CD14-positive monocyte (primary cell): ENCODE measurements around the gene SLU7. TPM values are rescaled to one million over a fixed set of nuclear protein-coding genes. Genes with fewer than 3 reads are reported as not detected.

Experiments
- DNase-seq, 3 donors: peaks; one replicate each; pipeline ENCODE4 v3.0.0-alpha.2; 2011 to 2022
- H2AFZ ChIP-seq: 2 replicates; pipeline ENCODE4 v1.6.0; 2012; ENCODE audit warnings: mild to moderate bottlenecking, low read depth, low read length, inconsistent platforms; ENCODE audit not compliant: insufficient read depth, poor library complexity, severe bottlenecking
- H3K27ac ChIP-seq, 2 donors: 1 replicate in 1 of 2; 2 replicates in 1 of 2; pipeline ENCODE4 v1.5.1; 2012 to 2013; ENCODE audit warnings: low read length in 2 of 2, control low read depth in 1 of 2, inconsistent platforms in 1 of 2, low read depth in 1 of 2, mild to moderate bottlenecking in 1 of 2
- H3K27me3 ChIP-seq, 2 donors: one replicate each; pipeline versions ENCODE4 v1.6.0 to v1.6.1; 2011 to 2013; ENCODE audit warnings: low read length in 2 of 2; ENCODE audit not compliant: control insufficient read depth in 2 of 2, insufficient read depth in 2 of 2
- H3K36me3 ChIP-seq, 2 donors: replicated peaks in 1 of 2; 1 replicate in 1 of 2; 2 replicates in 1 of 2; pipeline versions ENCODE4 v1.5.1 to v1.6.1; 2012 to 2013; ENCODE audit warnings: low read length in 2 of 2, control low read depth in 1 of 2, inconsistent platforms in 1 of 2, mild to moderate bottlenecking in 1 of 2; ENCODE audit not compliant: insufficient read depth in 2 of 2, control insufficient read depth in 1 of 2
- H3K4me1 ChIP-seq, 2 donors: 1 replicate in 1 of 2; 2 replicates in 1 of 2; pipeline versions ENCODE4 v1.5.1 to v1.6.1; 2012 to 2013; ENCODE audit warnings: low read length in 2 of 2, control low read depth in 1 of 2, inconsistent platforms in 1 of 2, mild to moderate bottlenecking in 1 of 2, moderate library complexity in 1 of 2; ENCODE audit not compliant: insufficient read depth in 2 of 2, control insufficient read depth in 1 of 2
- H3K4me2 ChIP-seq: replicated peaks from 2 replicates; pipeline ENCODE3; 2012; ENCODE audit warnings: low read length, moderate library complexity, mild to moderate bottlenecking; ENCODE audit not compliant: poor library complexity, severe bottlenecking; ENCODE audit errors: extremely low read depth
- H3K4me3 ChIP-seq, 3 experiments: fragments of 200-600 bp in 1 of 3; sonication (generic) in 1 of 3; replicated peaks in 1 of 3; 1 replicate in 2 of 3; 2 replicates in 1 of 3; pipeline ENCODE4 v1.5.1; 2011 to 2013; ENCODE audit warnings: low read length in 3 of 3, mild to moderate bottlenecking in 3 of 3, control low read depth in 2 of 3, low read depth in 2 of 3, inconsistent platforms in 1 of 3, moderate library complexity in 1 of 3
- H3K79me2 ChIP-seq: 2 replicates; pipeline ENCODE4 v1.6.0; 2012; ENCODE audit warnings: mild to moderate bottlenecking, control low read depth, inconsistent platforms, low read length, moderate library complexity; ENCODE audit not compliant: insufficient read depth
- H3K9ac ChIP-seq: 2 replicates; pipeline ENCODE4 v1.6.0; 2017; ENCODE audit warnings: low read length, mild to moderate bottlenecking; ENCODE audit not compliant: insufficient read depth, poor library complexity, severe bottlenecking
- H3K9me3 ChIP-seq, 2 donors: replicated peaks in 1 of 2; 1 replicate in 1 of 2; 2 replicates in 1 of 2; pipeline versions ENCODE4 v1.5.1 to v1.6.1; 2012 to 2013; ENCODE audit warnings: low read length in 2 of 2, control low read depth in 1 of 2; ENCODE audit not compliant: control insufficient read depth in 1 of 2, insufficient read depth in 1 of 2
- H4K20me1 ChIP-seq: 2 replicates; pipeline ENCODE4 v1.6.0; 2012; ENCODE audit warnings: mild to moderate bottlenecking, low read length, control low read depth, moderate library complexity; ENCODE audit not compliant: insufficient read depth
- H3K27ac Mint-ChIP-seq, 7 donors: one replicate each; pipeline ENCODE4 v1.8.0; 2020; ENCODE audit warnings: mild to moderate bottlenecking in 7 of 7, mixed read lengths in 7 of 7, moderate library complexity in 6 of 7, inconsistent platforms in 2 of 7
- H3K27me3 Mint-ChIP-seq, 3 donors: one replicate each; pipeline ENCODE4 v1.8.0; 2021 to 2022; ENCODE audit warnings: low read depth in 3 of 3, mild to moderate bottlenecking in 3 of 3, mixed read lengths in 3 of 3, moderate library complexity in 3 of 3, inconsistent platforms in 1 of 3
- H3K36me3 Mint-ChIP-seq, 2 donors: one replicate each; pipeline ENCODE4 v1.8.0; 2020; ENCODE audit warnings: mixed read lengths in 2 of 2, inconsistent platforms in 1 of 2, mild to moderate bottlenecking in 1 of 2
- H3K4me1 Mint-ChIP-seq: one replicate; pipeline ENCODE4 v1.8.0; 2020; ENCODE audit warnings: mild to moderate bottlenecking, mixed read lengths
- H3K4me3 Mint-ChIP-seq, 2 donors: one replicate each; pipeline ENCODE4 v1.8.0; 2020; ENCODE audit warnings: mild to moderate bottlenecking in 2 of 2, mixed read lengths in 2 of 2, moderate library complexity in 1 of 2
- H3K9me3 Mint-ChIP-seq, 7 donors: one replicate each; pipeline ENCODE4 v1.8.0; 2020 to 2022; ENCODE audit warnings: mixed read lengths in 7 of 7, mild to moderate bottlenecking in 6 of 7, moderate library complexity in 6 of 7, inconsistent platforms in 2 of 7
- WGBS: methylation state at CpG from one replicate; pipeline ENCODE4 v1.1.5; 2013; ENCODE audit warnings: missing lambda C conversion rate; ENCODE audit not compliant: insufficient coverage; 5-methylcytosine and 5-hydroxymethylcytosine counted together
- intact Hi-C, 2 donors: fragments of 100-400 bp; cut with micrococcal nuclease; formaldehyde crosslinking; loops; one replicate each; pipeline versions ENCODE4 v1.15.0 to v1.15.1; 2023
- polyA plus RNA-seq, 3 donors: library from polyadenylated mRNA; depleted of rRNA in 1 of 3; unstranded in 2 of 3; stranded (reverse) in 1 of 3; fragments of 300-500 nt in 2 of 3; fragments of >200 nt in 1 of 3; fragmentation: Illumina TruSeq in 2 of 3; gene quantifications; 1 replicate in 2 of 3; 2 replicates in 1 of 3; pipeline ENCODE4 v1.2.3, GENCODE V29; 2012 to 2021
- TF ChIP-seq, protein P1 (sequence below): fragments of 200-600 bp; IDR thresholded peaks from one replicate; pipeline ENCODE4 v1.8.0; 2022; ENCODE audit warnings: antibody characterized with exemption, mild to moderate bottlenecking

SLU7 gene
- polyA plus RNA-seq, 3 donors, result 38.4 to 61.6 (median 42.3) TPM

DNA sequence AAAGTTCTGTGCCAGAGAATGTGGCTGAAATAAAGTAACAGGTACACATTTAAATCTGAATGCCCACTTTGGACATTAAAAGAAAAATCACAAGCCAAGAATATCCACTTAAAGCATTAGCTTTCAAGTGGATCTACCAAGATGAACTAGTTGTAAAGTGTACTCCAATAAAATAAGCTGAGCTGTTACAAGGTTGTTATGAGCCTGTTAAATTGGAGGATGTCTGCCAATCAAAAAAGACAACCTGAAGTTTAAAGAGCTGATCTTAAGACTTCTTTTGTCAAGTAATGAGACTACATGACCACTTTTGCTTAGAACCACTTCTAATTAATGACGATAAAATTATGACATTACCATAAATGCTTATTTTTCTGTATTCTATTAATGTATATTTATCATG is 21.4 kb downstream of the SLU7 start:
- Histone ChIP-seq H3K27me3 (no peaks in the 10 kb centered on the region), H3K36me3 (peaks cover 10 to 14% of the 10 kb centered on the region in 2 donors), H3K9me3 (no peaks in the 10 kb centered on the region), H3K9ac (no peak overlapping the region), H3K4me1 (peaks cover 10 to 14% of the 10 kb centered on the region in 2 donors), H3K4me2 (no peak overlapping the region), H3K27ac (no peak overlapping the region), H3K4me3 (no peak overlapping the region), H3K79me2 (peaks cover 12% of the 10 kb centered on the region), H4K20me1 (no peaks in the 10 kb centered on the region), H2AFZ (no peak overlapping the region)
- intact Hi-C loops, result no loop called here
- TF ChIP-seq, protein P1, sequence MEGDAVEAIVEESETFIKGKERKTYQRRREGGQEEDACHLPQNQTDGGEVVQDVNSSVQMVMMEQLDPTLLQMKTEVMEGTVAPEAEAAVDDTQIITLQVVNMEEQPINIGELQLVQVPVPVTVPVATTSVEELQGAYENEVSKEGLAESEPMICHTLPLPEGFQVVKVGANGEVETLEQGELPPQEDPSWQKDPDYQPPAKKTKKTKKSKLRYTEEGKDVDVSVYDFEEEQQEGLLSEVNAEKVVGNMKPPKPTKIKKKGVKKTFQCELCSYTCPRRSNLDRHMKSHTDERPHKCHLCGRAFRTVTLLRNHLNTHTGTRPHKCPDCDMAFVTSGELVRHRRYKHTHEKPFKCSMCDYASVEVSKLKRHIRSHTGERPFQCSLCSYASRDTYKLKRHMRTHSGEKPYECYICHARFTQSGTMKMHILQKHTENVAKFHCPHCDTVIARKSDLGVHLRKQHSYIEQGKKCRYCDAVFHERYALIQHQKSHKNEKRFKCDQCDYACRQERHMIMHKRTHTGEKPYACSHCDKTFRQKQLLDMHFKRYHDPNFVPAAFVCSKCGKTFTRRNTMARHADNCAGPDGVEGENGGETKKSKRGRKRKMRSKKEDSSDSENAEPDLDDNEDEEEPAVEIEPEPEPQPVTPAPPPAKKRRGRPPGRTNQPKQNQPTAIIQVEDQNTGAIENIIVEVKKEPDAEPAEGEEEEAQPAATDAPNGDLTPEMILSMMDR, result no peak
- no peak overlapping the region for H3K27ac Mint-ChIP-seq
- no peak for DNase-seq
- H3K4me1 Mint-ChIP-seq, result peaks cover 14% of the 10 kb centered on the region
- no CpG with 5 or more reads among the region's 1 CpG for WGBS
- H3K36me3 Mint-ChIP-seq, result peaks cover 5 to 9% of the 10 kb centered on the region in 2 donors
- no peak overlapping the region for H3K4me3 Mint-ChIP-seq
- H3K9me3 Mint-ChIP-seq, result no peaks in the 10 kb centered on the region
- H3K27me3 Mint-ChIP-seq, result peaks cover 0 to 2% (median 0%) of the 10 kb centered on the region in 3 donors

DNA sequence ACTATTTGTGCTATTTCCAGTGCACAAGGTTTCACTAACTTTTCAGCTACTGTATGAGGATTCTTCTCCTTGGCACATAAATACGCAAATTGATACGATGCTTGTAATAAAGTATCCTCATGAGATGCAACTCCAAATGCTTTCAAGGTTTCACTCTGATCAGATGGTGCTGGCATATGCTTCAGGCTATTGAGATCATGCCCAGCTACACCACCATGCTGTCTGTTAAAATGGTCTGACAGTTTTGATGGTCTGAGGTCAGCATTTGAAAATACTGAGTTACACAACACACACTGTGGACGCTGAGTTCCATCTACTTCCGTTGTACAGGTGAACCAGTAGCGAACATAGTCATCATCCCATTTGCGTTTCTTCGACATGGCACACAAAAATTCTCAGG is 23.8 kb downstream of the SLU7 start:
- Mint-ChIP-seq H3K27me3 (peaks cover 0 to 2% (median 0%) of the 10 kb centered on the region in 3 donors), H3K36me3 (no peaks in the 10 kb centered on the region), H3K27ac (no peak overlapping the region), H3K4me3 (no peak overlapping the region), H3K4me1 (peaks cover 12% of the 10 kb centered on the region), H3K9me3 (no peaks in the 10 kb centered on the region)
- Histone ChIP-seq H3K4me3 (no peak overlapping the region), H3K9me3 (no peaks in the 10 kb centered on the region), H2AFZ (no peak overlapping the region), H3K79me2 (peaks cover 12% of the 10 kb centered on the region), H4K20me1 (no peaks in the 10 kb centered on the region), H3K9ac (no peak overlapping the region), H3K36me3 (no peaks in the 10 kb centered on the region), H3K4me2 (no peak overlapping the region), H3K27me3 (no peaks in the 10 kb centered on the region), H3K27ac (no peak overlapping the region), H3K4me1 (peaks cover 6 to 10% of the 10 kb centered on the region in 2 donors)
- intact Hi-C loops, result no loop called here
- 92% methylated on average over 4 of the region's 7 CpGs for WGBS
- TF ChIP-seq, protein P1, result no peak
- DNase-seq, result no peak
